ENCODE data around the gene ABCA1.

The ABCA1 gene

DNA sequence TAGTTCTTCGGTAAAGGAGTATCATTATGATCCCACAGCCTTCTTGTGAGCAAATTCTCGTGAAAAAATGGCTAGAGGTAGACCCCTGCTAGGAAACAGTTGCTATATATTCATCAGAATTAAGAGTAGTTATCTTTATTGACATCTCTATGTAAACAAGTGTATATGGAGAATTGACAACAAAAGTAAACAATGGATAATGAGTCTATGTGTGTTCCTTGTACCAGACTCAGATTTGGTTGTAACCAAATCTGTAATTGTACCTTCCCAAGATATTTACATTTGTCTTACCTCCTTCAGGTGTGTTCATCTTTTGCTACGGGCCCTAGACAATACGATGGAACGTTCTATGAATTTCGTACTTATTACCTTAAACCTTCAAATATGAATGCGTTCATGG, 161.9 kb downstream of the ABCA1 start:
- no peaks in the 10 kb centered on the region for H3K27me3 ChIP-seq (ENCODE audit: insufficient read depth, low read length)
- H3K27ac ChIP-seq (ENCODE audit: low read depth, low read length, poor library complexity, severe bottlenecking) = peak overlapping the region; percentile 86
- H3F3A ChIP-seq (ENCODE audit: insufficient read depth, low read length) = peaks cover 5% of the 10 kb centered on the region
- TF ChIP-seq EZH2 (IDR thresholded peaks at IDR 0.05; ENCODE audit: borderline replicate concordance, low read length) = no peak
- TF ChIP-seq, protein P1, sequence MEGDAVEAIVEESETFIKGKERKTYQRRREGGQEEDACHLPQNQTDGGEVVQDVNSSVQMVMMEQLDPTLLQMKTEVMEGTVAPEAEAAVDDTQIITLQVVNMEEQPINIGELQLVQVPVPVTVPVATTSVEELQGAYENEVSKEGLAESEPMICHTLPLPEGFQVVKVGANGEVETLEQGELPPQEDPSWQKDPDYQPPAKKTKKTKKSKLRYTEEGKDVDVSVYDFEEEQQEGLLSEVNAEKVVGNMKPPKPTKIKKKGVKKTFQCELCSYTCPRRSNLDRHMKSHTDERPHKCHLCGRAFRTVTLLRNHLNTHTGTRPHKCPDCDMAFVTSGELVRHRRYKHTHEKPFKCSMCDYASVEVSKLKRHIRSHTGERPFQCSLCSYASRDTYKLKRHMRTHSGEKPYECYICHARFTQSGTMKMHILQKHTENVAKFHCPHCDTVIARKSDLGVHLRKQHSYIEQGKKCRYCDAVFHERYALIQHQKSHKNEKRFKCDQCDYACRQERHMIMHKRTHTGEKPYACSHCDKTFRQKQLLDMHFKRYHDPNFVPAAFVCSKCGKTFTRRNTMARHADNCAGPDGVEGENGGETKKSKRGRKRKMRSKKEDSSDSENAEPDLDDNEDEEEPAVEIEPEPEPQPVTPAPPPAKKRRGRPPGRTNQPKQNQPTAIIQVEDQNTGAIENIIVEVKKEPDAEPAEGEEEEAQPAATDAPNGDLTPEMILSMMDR (IDR thresholded peaks at IDR 0.05; ENCODE audit: low read length) = no peak
- no peak overlapping the region for H3K9ac ChIP-seq (ENCODE audit: low read length)
- H2AFZ ChIP-seq (ENCODE audit: low read length) = no peak overlapping the region
- H3K4me1 ChIP-seq (ENCODE audit: insufficient read depth, low read length, severe bottlenecking) = peaks cover 38% of the 10 kb centered on the region
- H3K9me3 ChIP-seq (ENCODE audit: low read length) = no peaks in the 10 kb centered on the region
- peak overlapping the region; percentile 81; the same call in 1 of the 2 replicates for H3K4me2 ChIP-seq (ENCODE audit: low read length)
- no peaks in the 10 kb centered on the region; the same call in 1 of the 2 replicates for H3K79me2 ChIP-seq (ENCODE audit: insufficient read depth, low read length)
- no peaks in the 10 kb centered on the region for H4K20me1 ChIP-seq (ENCODE audit: insufficient read depth, low read length)
- H3K4me3 ChIP-seq (ENCODE audit: low read depth, low read length, poor library complexity, severe bottlenecking) = peak overlapping the region; percentile 68
- H3K36me3 ChIP-seq (ENCODE audit: insufficient read depth, low read length) = peaks cover 22% of the 10 kb centered on the region
- H3K9me2 ChIP-seq (ENCODE audit: low read depth, low read length) = no peaks in the 10 kb centered on the region

DNA sequence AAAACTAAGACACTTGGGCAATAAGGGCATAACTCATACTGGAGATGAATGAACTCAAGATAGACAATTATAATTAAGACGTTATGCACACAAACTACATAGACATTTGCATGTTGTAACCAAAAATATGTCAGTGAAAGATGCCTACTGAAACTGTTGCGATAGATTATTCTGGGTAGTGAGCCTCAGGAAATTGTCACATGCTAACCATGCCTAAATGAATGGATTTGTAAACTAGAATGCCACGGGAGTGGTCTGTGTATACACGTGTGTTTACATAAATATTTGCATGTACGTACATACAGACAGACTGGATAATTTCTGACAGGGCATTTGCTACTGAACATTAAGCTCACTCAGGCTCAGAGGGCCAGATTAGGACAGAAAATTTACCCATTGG, 162.8 kb downstream of the ABCA1 start:
- Histone ChIP-seq H2AFZ (ENCODE audit: low read length) (no peak overlapping the region), H3K4me2 (ENCODE audit: low read length) (peak overlapping the region; percentile 81), H3K27me3 (ENCODE audit: insufficient read depth, low read length) (no peaks in the 10 kb centered on the region), H3F3A (ENCODE audit: insufficient read depth, low read length) (peaks cover 4% of the 10 kb centered on the region; the same call in 1 of the 2 replicates), H3K4me1 (ENCODE audit: insufficient read depth, low read length, severe bottlenecking) (peaks cover 30% of the 10 kb centered on the region), H4K20me1 (ENCODE audit: insufficient read depth, low read length) (no peaks in the 10 kb centered on the region), H3K79me2 (ENCODE audit: insufficient read depth, low read length) (no peaks in the 10 kb centered on the region; the same call in 1 of the 2 replicates), H3K4me3 (ENCODE audit: low read depth, low read length, poor library complexity, severe bottlenecking) (peak overlapping the region; percentile 68), H3K9me2 (ENCODE audit: low read depth, low read length) (no peaks in the 10 kb centered on the region), H3K27ac (ENCODE audit: low read depth, low read length, poor library complexity, severe bottlenecking) (peak overlapping the region; percentile 86), H3K9ac (ENCODE audit: low read length) (peak overlapping the region; percentile 74), H3K9me3 (ENCODE audit: low read length) (no peaks in the 10 kb centered on the region), H3K36me3 (ENCODE audit: insufficient read depth, low read length) (peaks cover 19% of the 10 kb centered on the region)
- TF ChIP-seq, protein P1 (IDR thresholded peaks at IDR 0.05; ENCODE audit: low read length) = no peak
- no peak for TF ChIP-seq EZH2 (IDR thresholded peaks at IDR 0.05; ENCODE audit: borderline replicate concordance, low read length)

DNA sequence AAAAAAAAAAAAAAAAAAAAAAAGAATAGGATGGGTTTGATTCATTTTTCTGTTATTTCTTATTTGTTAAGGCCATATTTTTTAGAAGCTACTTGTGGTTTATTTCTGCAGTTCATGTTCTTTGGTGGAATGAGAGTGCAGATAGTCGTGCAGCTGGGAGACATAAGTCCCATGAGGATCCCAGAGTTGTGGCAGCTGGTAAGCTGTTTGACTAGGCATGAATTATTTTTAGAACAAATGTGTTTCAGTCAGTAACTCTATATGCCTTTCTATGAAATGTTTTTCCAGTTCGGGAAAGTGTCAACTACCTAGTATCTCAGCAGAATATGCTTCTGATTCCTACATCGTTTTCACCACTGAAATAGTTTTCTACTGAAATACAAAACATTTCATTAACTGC, 169.0 kb downstream of the ABCA1 start:
- H3K9ac ChIP-seq (ENCODE audit: low read length) = no peak overlapping the region
- H3K4me3 ChIP-seq (ENCODE audit: low read depth, low read length, poor library complexity, severe bottlenecking) = no peak overlapping the region
- H3F3A ChIP-seq (ENCODE audit: insufficient read depth, low read length) = no peaks in the 10 kb centered on the region
- H3K4me2 ChIP-seq (ENCODE audit: low read length) = no peak overlapping the region
- no peak overlapping the region for H2AFZ ChIP-seq (ENCODE audit: low read length)
- H3K9me2 ChIP-seq (ENCODE audit: low read depth, low read length) = no peaks in the 10 kb centered on the region
- H3K4me1 ChIP-seq (ENCODE audit: insufficient read depth, low read length, severe bottlenecking) = peaks cover 10% of the 10 kb centered on the region
- H3K27me3 ChIP-seq (ENCODE audit: insufficient read depth, low read length) = no peaks in the 10 kb centered on the region
- H3K36me3 ChIP-seq (ENCODE audit: insufficient read depth, low read length) = 0 out of 2 replicates have a peak, but pooled peaks cover 7% of the 10 kb centered on the region
- H3K79me2 ChIP-seq (ENCODE audit: insufficient read depth, low read length) = no peaks in the 10 kb centered on the region
- no peak overlapping the region for H3K27ac ChIP-seq (ENCODE audit: low read depth, low read length, poor library complexity, severe bottlenecking)
- TF ChIP-seq EZH2 (IDR thresholded peaks at IDR 0.05; ENCODE audit: borderline replicate concordance, low read length) = no peak
- TF ChIP-seq, protein P1 (IDR thresholded peaks at IDR 0.05; ENCODE audit: low read length) = no peak
- H4K20me1 ChIP-seq (ENCODE audit: insufficient read depth, low read length) = no peaks in the 10 kb centered on the region
- no peaks in the 10 kb centered on the region for H3K9me3 ChIP-seq (ENCODE audit: low read length)
